ENCODE data around the gene GNB4. TPM values are rescaled to one million over a fixed set of nuclear protein-coding genes. Genes with fewer than 3 reads are reported as not detected.

Gene GNB4
- total and polyA plus RNA-seq, 9 of the 15 experiments (the other 6 are each of a cell fraction or from before 2014, with no cell fraction given) = 6.8 to 36.7 (median 21.4) TPM

DNA sequence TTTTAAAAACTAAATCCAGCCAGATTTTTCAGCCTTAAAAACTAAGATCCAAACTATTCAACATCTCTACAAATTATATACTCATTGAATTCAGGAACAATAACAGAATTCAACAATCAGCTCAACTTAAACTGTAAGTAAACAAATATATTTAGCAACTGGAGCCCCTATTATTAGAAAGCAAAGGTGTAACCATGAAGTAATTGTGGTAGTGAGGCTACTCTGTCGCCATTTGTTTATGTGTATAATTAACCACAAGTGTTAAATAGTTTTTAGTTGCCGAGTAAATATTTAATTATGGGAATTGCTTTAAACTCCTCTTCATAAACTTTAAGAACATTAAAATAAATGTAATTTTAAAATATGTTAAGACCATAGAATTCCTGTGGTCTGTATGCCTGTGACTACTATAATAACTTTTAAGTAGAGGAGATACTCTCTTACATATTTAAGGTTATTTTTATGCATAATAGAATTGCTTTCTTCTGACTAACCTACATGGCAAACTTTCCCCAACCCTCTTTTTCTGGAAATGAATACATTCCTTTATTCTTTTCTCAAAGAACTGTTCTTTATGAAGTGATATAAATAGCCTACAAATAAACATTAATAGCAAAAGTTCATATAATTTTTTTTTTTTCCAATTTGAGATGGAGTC is 52.6 kb downstream of the GNB4 start:
- Histone ChIP-seq H3K9ac (ENCODE audit: insufficient read depth in 1 of 2, low read depth in 2 of 2, low read length in 2 of 2) (no peak overlapping the region), H3K36me3 (ENCODE audit: control insufficient read depth, insufficient read depth, low read length) (peaks cover 59% of the 10 kb centered on the region), H2AFZ (ENCODE audit: low read depth, low read length) (no peak overlapping the region), H4K20me1 (replicated peaks; ENCODE audit: control insufficient read depth, insufficient read depth, low read length) (no peaks in the 10 kb centered on the region), H3K27ac (ENCODE audit: extremely low read depth, low read depth, low read length) (no peak overlapping the region), H3K9me3 (replicated peaks; ENCODE audit: control insufficient read depth, insufficient read depth, low read depth, low read length) (no peaks in the 10 kb centered on the region), H3K27me3 (ENCODE audit: control insufficient read depth in 2 of 2, insufficient read depth in 2 of 2, low read length in 2 of 2) (no peaks in the 10 kb centered on the region), H3K4me2 (ENCODE audit: insufficient read depth, low read length) (no peak overlapping the region), H3K4me3 (no peak overlapping the region), H3K79me2 (ENCODE audit: control insufficient read depth, insufficient read depth, low read length) (no peaks in the 10 kb centered on the region; the same call in 2 of the 3 replicates), H3K9me1 (ENCODE audit: control insufficient read depth, insufficient read depth, low read length) (no peaks in the 10 kb centered on the region), H3K4me1 (replicated peaks in 1 of 2; ENCODE audit: control insufficient read depth in 2 of 2, insufficient read depth in 2 of 2, low read length in 2 of 2) (no peaks in the 10 kb centered on the region)
- WGBS (ENCODE audit: insufficient coverage, low coverage, missing lambda C conversion rate) = 92% methylated on average over 2 of the region's 2 CpGs
- ATAC-seq (no peak), FAIRE-seq (no peak), DNase-seq (ENCODE audit: extremely low read depth in 1 of 4, low spot score in 3 of 4) (no peak)
- ChIA-PET CTCF (ENCODE audit: low intra/inter-chr PET ratio) (no interaction called here), POLR2A (no interaction called here)
- in situ Hi-C loops (cut with MboI) (no loop called here), intact Hi-C loops (cut with micrococcal nuclease) (no loop called here)
- no TSS peak for BruUV-seq (replicated peaks)
- TF ChIP-seq ZNF551 (CRISPR knock-in tag; IDR thresholded peaks at IDR 0.05) (no peak), ZNF146 (CRISPR knock-in tag; IDR thresholded peaks at IDR 0.05; ENCODE audit: unreplicated experiment) (no peak), CBFA2T3 (IDR thresholded peaks at IDR 0.05) (no peak), USF1 (CRISPR knock-in tag; IDR thresholded peaks at IDR 0.05) (no peak), MED1 (CRISPR knock-in tag; IDR thresholded peaks at IDR 0.05; ENCODE audit: borderline replicate concordance) (no peak), SPI1 (IDR thresholded peaks at IDR 0.05; ENCODE audit: borderline replicate concordance, low read depth, low read length) (no peak)

Measured in K562 (cell line).